H9 (cell line): Measurements from ENCODE around the gene SEPTIN6. TPM values are rescaled to one million over a fixed set of nuclear protein-coding genes. Genes with fewer than 3 reads are reported as not detected.

ENCODE experiments used
- DNase-seq: peaks from one replicate; pipeline ENCODE4 v3.0.0-alpha.2; 2017
- H2AFZ ChIP-seq: one replicate; pipeline ENCODE4 v1.6.1; 2013; ENCODE audit warnings: mild to moderate bottlenecking, low read length, control low read depth, moderate library complexity
- H2AK5ac ChIP-seq: 2 replicates; pipeline ENCODE4 v1.6.1; 2013; ENCODE audit warnings: low read length, control low read depth, mixed read lengths; ENCODE audit not compliant: insufficient read length
- H2BK120ac ChIP-seq: one replicate; pipeline ENCODE4 v1.6.1; 2013; ENCODE audit warnings: low read depth, mild to moderate bottlenecking, low read length, control low read depth, inconsistent platforms; ENCODE audit not compliant: poor library complexity, severe bottlenecking
- H2BK12ac ChIP-seq: 2 replicates; pipeline ENCODE4 v1.6.1; 2013; ENCODE audit warnings: low read length, control low read depth, mixed read lengths, low read depth; ENCODE audit not compliant: insufficient read length
- H2BK15ac ChIP-seq: 2 replicates; pipeline ENCODE4 v1.6.1; 2013; ENCODE audit warnings: low read depth, low read length, control low read depth
- H2BK20ac ChIP-seq: one replicate; pipeline ENCODE4 v1.6.1; 2013; ENCODE audit warnings: low read depth, mild to moderate bottlenecking, low read length, control low read depth, inconsistent platforms; ENCODE audit not compliant: poor library complexity, severe bottlenecking
- H2BK5ac ChIP-seq: 2 replicates; pipeline ENCODE4 v1.6.1; 2013; ENCODE audit warnings: low read length, control low read depth, mixed read lengths; ENCODE audit not compliant: insufficient read length
- H3K14ac ChIP-seq: 2 replicates; pipeline ENCODE4 v1.6.1; 2013; ENCODE audit warnings: low read length, control low read depth; ENCODE audit not compliant: insufficient read depth
- H3K18ac ChIP-seq: 2 replicates; pipeline ENCODE4 v1.6.1; 2013; ENCODE audit warnings: low read depth, mild to moderate bottlenecking, mixed read lengths, low read length, control low read depth; ENCODE audit not compliant: insufficient read length
- H3K23ac ChIP-seq: 2 replicates; pipeline ENCODE4 v1.6.1; 2013; ENCODE audit warnings: low read length, control low read depth, mixed read lengths, low read depth; ENCODE audit not compliant: insufficient read length
- H3K23me2 ChIP-seq: 2 replicates; pipeline ENCODE4 v1.6.1; 2013; ENCODE audit warnings: low read depth, mild to moderate bottlenecking, mixed read lengths, low read length, control low read depth; ENCODE audit not compliant: insufficient read length, poor library complexity, severe bottlenecking
- H3K27ac ChIP-seq: 2 replicates; pipeline ENCODE4 v1.5.1; 2013; ENCODE audit warnings: low read length, control low read depth, mixed read lengths, low read depth; ENCODE audit not compliant: insufficient read length
- H3K27me3 ChIP-seq: 2 replicates; pipeline ENCODE4 v1.6.1; 2013; ENCODE audit warnings: low read length, control low read depth, inconsistent platforms; ENCODE audit not compliant: insufficient read depth
- H3K4ac ChIP-seq: 2 replicates; pipeline ENCODE4 v1.6.1; 2013; ENCODE audit warnings: low read depth, mild to moderate bottlenecking, control low read depth, inconsistent platforms, low read length, moderate library complexity
- H3K4me1 ChIP-seq: 2 replicates; pipeline ENCODE4 v1.6.1; 2013; ENCODE audit warnings: low read length, control low read depth, inconsistent platforms; ENCODE audit not compliant: insufficient read depth
- H3K4me2 ChIP-seq: 2 replicates; pipeline ENCODE4 v1.6.1; 2013; ENCODE audit warnings: low read length, control low read depth, mixed read lengths; ENCODE audit not compliant: insufficient read length, insufficient read depth
- H3K56ac ChIP-seq: 2 replicates; pipeline ENCODE4 v1.6.1; 2013; ENCODE audit warnings: low read depth, mild to moderate bottlenecking, mixed read lengths, low read length, control low read depth; ENCODE audit not compliant: insufficient read length
- H3K79me1 ChIP-seq: 2 replicates; pipeline ENCODE4 v1.6.1; 2013; ENCODE audit warnings: low read depth, mild to moderate bottlenecking, moderate library complexity, low read length, control low read depth, inconsistent platforms; ENCODE audit not compliant: insufficient read depth, poor library complexity, severe bottlenecking
- H3K79me2 ChIP-seq: 2 replicates; pipeline ENCODE4 v1.6.1; 2013; ENCODE audit warnings: low read length, control low read depth, inconsistent platforms; ENCODE audit not compliant: insufficient read depth
- H3K9ac ChIP-seq: 2 replicates; pipeline ENCODE4 v1.6.1; 2013; ENCODE audit warnings: low read length, control low read depth, mixed read lengths; ENCODE audit not compliant: insufficient read length; ENCODE audit errors: extremely low read depth
- H3K9me3 ChIP-seq: one replicate; pipeline ENCODE4 v1.6.1; 2013; ENCODE audit warnings: low read depth, low read length, inconsistent platforms; ENCODE audit not compliant: control insufficient read depth
- H3T11ph ChIP-seq: one replicate; pipeline ENCODE4 v1.6.1; 2013; ENCODE audit warnings: mild to moderate bottlenecking, low read length, control low read depth, inconsistent platforms
- H4K20me1 ChIP-seq: one replicate; pipeline ENCODE4 v1.6.1; 2013; ENCODE audit not compliant: control insufficient read depth, insufficient read length, insufficient read depth
- H4K5ac ChIP-seq: 2 replicates; pipeline ENCODE4 v1.6.1; 2013; ENCODE audit warnings: low read depth, mild to moderate bottlenecking, mixed read lengths, low read length, control low read depth; ENCODE audit not compliant: insufficient read length
- H4K8ac ChIP-seq: replicated peaks from 2 replicates; pipeline ENCODE4 v1.6.1; 2013; ENCODE audit warnings: low read length, control low read depth, mixed read lengths, low read depth; ENCODE audit not compliant: insufficient read length
- H4K91ac ChIP-seq: 2 replicates; pipeline ENCODE4 v1.6.1; 2013; ENCODE audit warnings: low read depth, mild to moderate bottlenecking, moderate library complexity, mixed read lengths, low read length, control low read depth; ENCODE audit not compliant: insufficient read length
- H3K27ac Mint-ChIP-seq, 3 experiments: 2 replicates in 2 of 3; 3 replicates in 1 of 3; pipeline ENCODE4 v1.8.0; 2020 to 2021; ENCODE audit warnings: mixed read lengths in 3 of 3, mild to moderate bottlenecking in 1 of 3, moderate library complexity in 1 of 3
- H3K27me3 Mint-ChIP-seq: 2 replicates; pipeline ENCODE4 v1.8.0; 2021; ENCODE audit warnings: low read depth, mild to moderate bottlenecking, moderate library complexity, mixed read lengths
- H3K36me3 Mint-ChIP-seq, 3 experiments: 2 replicates in 2 of 3; 3 replicates in 1 of 3; pipeline ENCODE4 v1.8.0; 2020 to 2021; ENCODE audit warnings: low read depth in 3 of 3, mixed read lengths in 3 of 3; ENCODE audit not compliant: insufficient read depth in 1 of 3
- H3K4me1 Mint-ChIP-seq, 2 experiments: 2 replicates each; pipeline ENCODE4 v1.8.0; 2020; ENCODE audit warnings: mixed read lengths in 2 of 2
- H3K4me3 Mint-ChIP-seq, 2 experiments: 2 replicates in 1 of 2; 3 replicates in 1 of 2; pipeline ENCODE4 v1.8.0; 2020 to 2021; ENCODE audit warnings: mild to moderate bottlenecking in 2 of 2, mixed read lengths in 2 of 2, moderate library complexity in 1 of 2
- H3K9me3 Mint-ChIP-seq, 2 experiments: 2 replicates in 1 of 2; 3 replicates in 1 of 2; pipeline ENCODE4 v1.8.0; 2020; ENCODE audit warnings: mild to moderate bottlenecking in 2 of 2, mixed read lengths in 2 of 2, moderate library complexity in 1 of 2
- WGBS: extraction: QIAGEN DNeasy Blood & Tissue Kit; methylation state at CpG from one replicate; pipeline ENCODE4 v1.1.7; 2013; ENCODE audit warnings: missing lambda C conversion rate, low lambda C conversion rate, mixed read lengths; ENCODE audit not compliant: insufficient read length; ENCODE audit errors: extremely low coverage; 5-methylcytosine and 5-hydroxymethylcytosine counted together
- total RNA-seq: library from RNA; stranded (reverse); gene quantifications from 2 replicates; pipeline ENCODE4 v1.2.1, GENCODE V29; 2021
- TF ChIP-seq, protein P1 (sequence below): fragments of 200-600 bp; sonication (generic); conservative IDR thresholded peaks from 3 replicates; pipeline ENCODE4 v1.8.0; 2021; ENCODE audit warnings: antibody characterized with exemption, mild to moderate bottlenecking

Gene SEPTIN6
- total RNA-seq, 1 experiment from 2014 or later: 23.1 TPM

DNA sequence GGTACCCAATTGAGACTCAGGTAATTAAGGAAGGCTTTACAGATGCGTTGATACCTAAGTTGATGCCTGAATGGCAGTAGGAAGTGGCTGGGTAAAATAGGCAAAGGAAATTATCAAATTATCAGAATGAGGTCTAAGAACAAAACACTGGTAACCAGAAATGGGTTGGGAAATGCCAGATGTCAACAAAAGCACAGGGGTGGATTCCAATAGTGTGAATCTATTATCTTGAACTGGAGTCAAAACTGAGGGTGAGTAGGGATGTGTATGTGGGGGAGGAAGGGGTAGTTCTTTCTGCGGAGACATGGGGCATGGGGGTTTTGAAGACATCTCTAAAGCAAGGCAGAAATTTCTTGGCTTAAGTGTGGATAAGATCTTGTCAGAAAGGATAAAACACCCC lies 16.0 kb upstream of the SEPTIN6 start:
- Mint-ChIP-seq H3K27me3 (no peaks in the 10 kb centered on the region; the same call in 1 of the 2 replicates), H3K9me3 (peaks cover 62 to 75% of the 10 kb centered on the region in 2 experiments), H3K36me3 (peaks cover 0 to 3% (median 0%) of the 10 kb centered on the region in 3 experiments; a peak in 1 of 7 replicates), H3K27ac (no peak overlapping the region), H3K4me3 (no peak overlapping the region), H3K4me1 (no peaks in the 10 kb centered on the region)
- Histone ChIP-seq H3T11ph (no peak overlapping the region), H3K4me1 (no peaks in the 10 kb centered on the region), H2BK12ac (no peak overlapping the region), H3K9me3 (peaks cover 37% of the 10 kb centered on the region), H4K5ac (no peak overlapping the region), H4K20me1 (no peaks in the 10 kb centered on the region), H4K8ac (no peak overlapping the region), H3K23me2 (no peaks in the 10 kb centered on the region), H2AK5ac (no peak overlapping the region), H4K91ac (no peak overlapping the region), H3K56ac (no peak overlapping the region), H3K4me2 (no peak overlapping the region), H2AFZ (no peak overlapping the region), H3K4ac (no peak overlapping the region), H3K23ac (no peak overlapping the region), H2BK120ac (no peak overlapping the region), H3K14ac (no peak overlapping the region), H2BK15ac (no peak overlapping the region), H3K79me1 (no peaks in the 10 kb centered on the region), H3K18ac (no peak overlapping the region), H3K79me2 (no peaks in the 10 kb centered on the region), H3K27ac (no peak overlapping the region), H3K9ac (no peak overlapping the region), H2BK20ac (no peak overlapping the region), H3K27me3 (no peaks in the 10 kb centered on the region), H2BK5ac (no peak overlapping the region)
- TF ChIP-seq, protein P1, sequence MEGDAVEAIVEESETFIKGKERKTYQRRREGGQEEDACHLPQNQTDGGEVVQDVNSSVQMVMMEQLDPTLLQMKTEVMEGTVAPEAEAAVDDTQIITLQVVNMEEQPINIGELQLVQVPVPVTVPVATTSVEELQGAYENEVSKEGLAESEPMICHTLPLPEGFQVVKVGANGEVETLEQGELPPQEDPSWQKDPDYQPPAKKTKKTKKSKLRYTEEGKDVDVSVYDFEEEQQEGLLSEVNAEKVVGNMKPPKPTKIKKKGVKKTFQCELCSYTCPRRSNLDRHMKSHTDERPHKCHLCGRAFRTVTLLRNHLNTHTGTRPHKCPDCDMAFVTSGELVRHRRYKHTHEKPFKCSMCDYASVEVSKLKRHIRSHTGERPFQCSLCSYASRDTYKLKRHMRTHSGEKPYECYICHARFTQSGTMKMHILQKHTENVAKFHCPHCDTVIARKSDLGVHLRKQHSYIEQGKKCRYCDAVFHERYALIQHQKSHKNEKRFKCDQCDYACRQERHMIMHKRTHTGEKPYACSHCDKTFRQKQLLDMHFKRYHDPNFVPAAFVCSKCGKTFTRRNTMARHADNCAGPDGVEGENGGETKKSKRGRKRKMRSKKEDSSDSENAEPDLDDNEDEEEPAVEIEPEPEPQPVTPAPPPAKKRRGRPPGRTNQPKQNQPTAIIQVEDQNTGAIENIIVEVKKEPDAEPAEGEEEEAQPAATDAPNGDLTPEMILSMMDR: no peak
- no peak for DNase-seq
- no CpG with 5 or more reads among the region's 2 CpGs for WGBS
